Measurements from ENCODE around the gene SNN.
A peak's percentile ranks its signal among the peaks of the same experiment; 100 is the strongest.

GRCh38 chr16:11681556-11681955 lies 13.3 kb downstream of the SNN start:
- no peak for TF ChIP-seq CTCF (IDR thresholded peaks at IDR 0.05; ENCODE audit: insufficient read depth, low read length)
- 0 out of 2 replicates have a peak, but pooled peaks have one; percentile 43 for TF ChIP-seq SPI1 (IDR thresholded peaks at IDR 0.05; ENCODE audit: borderline replicate concordance, low read depth)
- peak; percentile 36; the same call in 1 of the 2 replicates for TF ChIP-seq POLR2AphosphoS5 (IDR thresholded peaks at IDR 0.05; ENCODE audit: low read depth)
- TF ChIP-seq GABPA (IDR thresholded peaks at IDR 0.05; ENCODE audit: low read depth) = no peak
- no peak for TF ChIP-seq REST (IDR thresholded peaks at IDR 0.05; ENCODE audit: insufficient replicate concordance, low read depth)
